ENCODE measurements around the gene NRDE2.

The NRDE2 gene

DNA sequence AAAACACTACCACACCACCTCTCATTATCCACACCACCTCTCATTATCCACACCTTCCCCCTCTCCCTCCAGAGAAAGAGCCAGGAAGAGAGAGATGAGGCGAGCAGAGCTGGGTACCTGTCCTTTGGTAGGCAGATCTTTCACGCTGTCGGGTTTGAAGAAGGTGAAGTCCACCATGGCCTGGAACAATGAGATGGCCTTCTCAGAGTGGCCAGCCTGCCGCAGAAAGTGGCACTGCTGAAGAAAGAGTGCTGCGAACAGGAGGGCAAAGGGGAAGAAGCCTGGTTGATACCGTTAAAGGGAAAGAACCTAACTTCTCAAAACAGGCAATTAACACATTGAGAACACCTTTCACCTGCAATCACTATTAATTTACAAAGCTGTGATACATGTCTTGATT is 30.6 kb downstream of the NRDE2 start:
- POLR2A ChIA-PET, result no interaction called here
- no peak for DNase-seq (ENCODE audit: extremely low spot score)
- CTCF ChIA-PET, result interaction anchor here (0.7 to 2.6 kb wide), 12 partner anchors 10 to 459 kb away, joined by 3 to 15 read pairs (median 4); no protein-coding TSS in a partner anchor
- no peak for TF ChIP-seq CTCF (IDR thresholded peaks at IDR 0.05; ENCODE audit: control extremely low read depth, extremely low read depth, low read depth, missing control alignments)

- ChIA-PET POLR2A (no interaction called here), CTCF (interaction anchor here (1.2 to 2.6 kb wide), 9 partner anchors 10 to 458 kb away, joined by 3 to 15 read pairs (median 7); no protein-coding TSS in a partner anchor)
- no peak for TF ChIP-seq CTCF (IDR thresholded peaks at IDR 0.05; ENCODE audit: control extremely low read depth, extremely low read depth, low read depth, missing control alignments)
- DNase-seq (ENCODE audit: extremely low spot score), result no peak
Measured at GRCh38 chr14:90300611-90301047, 31.1 kb downstream of the NRDE2 start.

GRCh38 chr14:90299408-90299807 is 32.3 kb downstream of the NRDE2 start:
- CTCF ChIA-PET, result interaction anchor here (1.4 kb wide), 1 partner anchor 16 kb away, joined by 3 read pairs; no protein-coding TSS in a partner anchor
- no peak for TF ChIP-seq CTCF (IDR thresholded peaks at IDR 0.05; ENCODE audit: control extremely low read depth, extremely low read depth, low read depth, missing control alignments)

GRCh38 chr14:90297876-90298629 is 33.7 kb downstream of the NRDE2 start:
- DNase-seq (ENCODE audit: extremely low spot score), result no peak
- POLR2A ChIA-PET, result no interaction called here
- TF ChIP-seq CTCF (IDR thresholded peaks at IDR 0.05; ENCODE audit: control extremely low read depth, extremely low read depth, low read depth, missing control alignments), result no peak
- CTCF ChIA-PET, result interaction anchor here (1.1 to 1.4 kb wide), 4 partner anchors 9 to 101 kb away, joined by 3 to 8 read pairs (median 4); no protein-coding TSS in a partner anchor

More at GRCh38 chr14:90299408-90299807, 32.3 kb downstream of the NRDE2 start:
- no peak for DNase-seq (ENCODE audit: extremely low spot score)
- POLR2A ChIA-PET, result no interaction called here

DNA sequence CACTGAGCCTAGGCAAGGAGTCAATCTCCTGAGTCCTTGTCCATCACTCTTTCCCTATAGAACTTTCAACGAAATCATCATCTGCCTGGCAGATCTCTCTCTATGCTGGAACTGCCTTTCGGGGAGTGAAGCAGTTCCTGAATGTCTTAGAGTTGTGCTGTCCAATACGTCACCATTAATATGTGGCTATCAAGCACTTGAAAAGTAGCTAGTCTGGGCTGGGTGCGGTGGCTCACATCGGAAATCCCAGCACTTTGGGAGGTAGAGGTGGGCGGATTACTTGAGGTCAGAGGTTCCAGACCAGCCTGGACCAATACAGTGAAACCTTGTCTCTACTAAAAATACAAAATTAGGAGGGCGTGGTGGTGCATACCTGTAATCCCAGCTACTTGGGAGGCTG is 35.1 kb downstream of the NRDE2 start:
- POLR2A ChIA-PET, result no interaction called here
- DNase-seq (ENCODE audit: extremely low spot score), result no peak
- TF ChIP-seq CTCF (IDR thresholded peaks at IDR 0.05; ENCODE audit: control extremely low read depth, extremely low read depth, low read depth, missing control alignments), result no peak
- CTCF ChIA-PET, result no interaction called here

GRCh38 chr14:90295870-90296516 is 35.7 kb downstream of the NRDE2 start:
- TF ChIP-seq CTCF (IDR thresholded peaks at IDR 0.05; ENCODE audit: control extremely low read depth, extremely low read depth, low read depth, missing control alignments), result no peak
- no peak for DNase-seq (ENCODE audit: extremely low spot score)
- POLR2A ChIA-PET, result no interaction called here
- CTCF ChIA-PET, result interaction anchor here (1.4 kb wide), 1 partner anchor 10 kb away, joined by 4 read pairs; no protein-coding TSS in a partner anchor

Data from GM10248 (cell line).